ENCODE measurements around the gene RAPGEF4. TPM values are rescaled to one million over a fixed set of nuclear protein-coding genes. Genes with fewer than 3 reads are reported as not detected.

The RAPGEF4 gene
- total RNA-seq, 1 experiment from 2014 or later, result 0.59 TPM

GRCh38 chr2:173010233-173010632 lies 274.6 kb downstream of the RAPGEF4 start:
- TF ChIP-seq POLR2AphosphoS5 (IDR thresholded peaks at IDR 0.05; ENCODE audit: low read depth, low read length) (no peak), SRF (IDR thresholded peaks at IDR 0.05; ENCODE audit: low read depth) (no peak), ZFX (IDR thresholded peaks at IDR 0.05) (no peak)
- DNase-seq (ENCODE audit: low read depth, low spot score), result no peak
- no peak overlapping the region for H3K9ac ChIP-seq (ENCODE audit: low read length)
- H3K36me3 ChIP-seq (ENCODE audit: control insufficient read depth in 1 of 2, insufficient read depth in 2 of 2, low read length in 2 of 2), result no peaks in the 10 kb centered on the region
- no peak overlapping the region for H3K27ac ChIP-seq (ENCODE audit: low read depth, low read length)
- no peaks in the 10 kb centered on the region for H3K27me3 ChIP-seq (ENCODE audit: insufficient read depth, low read length)
- H4K20me1 ChIP-seq (ENCODE audit: insufficient read depth), result no peaks in the 10 kb centered on the region
- no peak overlapping the region for H2AFZ ChIP-seq (ENCODE audit: low read depth, low read length, poor library complexity, severe bottlenecking)
- ChIA-PET RAD21 (ENCODE audit: low non-redundant PET in 1 of 2, low total read pairs in 2 of 2, uncharacterized antibody in 2 of 2, unreplicated experiment in 2 of 2) (no interaction called here), POLR2A (no interaction called here), CTCF (no interaction called here)
- H3K4me3 ChIP-seq (replicated peaks in 1 of 2; ENCODE audit: low read depth in 1 of 2, low read length in 2 of 2), result no peak overlapping the region
- BruUV-seq (replicated peaks), result no TSS peak
- no peaks in the 10 kb centered on the region for H3K9me3 ChIP-seq (ENCODE audit: control insufficient read depth in 1 of 2, insufficient read depth in 1 of 2, low read depth in 1 of 2, low read length in 2 of 2)
- H3K4me1 ChIP-seq (ENCODE audit: control insufficient read depth in 1 of 2, insufficient read depth in 2 of 2, low read length in 2 of 2), result no peaks in the 10 kb centered on the region
- ATAC-seq, result no peak
- H3K9me2 ChIP-seq (ENCODE audit: insufficient read depth), result no peaks in the 10 kb centered on the region
- H3K4me2 ChIP-seq (ENCODE audit: low read length), result no peak overlapping the region
- H3K79me2 ChIP-seq (ENCODE audit: insufficient read depth, low read length), result no peaks in the 10 kb centered on the region
- intact Hi-C loops (cut with micrococcal nuclease), result no loop called here

DNA sequence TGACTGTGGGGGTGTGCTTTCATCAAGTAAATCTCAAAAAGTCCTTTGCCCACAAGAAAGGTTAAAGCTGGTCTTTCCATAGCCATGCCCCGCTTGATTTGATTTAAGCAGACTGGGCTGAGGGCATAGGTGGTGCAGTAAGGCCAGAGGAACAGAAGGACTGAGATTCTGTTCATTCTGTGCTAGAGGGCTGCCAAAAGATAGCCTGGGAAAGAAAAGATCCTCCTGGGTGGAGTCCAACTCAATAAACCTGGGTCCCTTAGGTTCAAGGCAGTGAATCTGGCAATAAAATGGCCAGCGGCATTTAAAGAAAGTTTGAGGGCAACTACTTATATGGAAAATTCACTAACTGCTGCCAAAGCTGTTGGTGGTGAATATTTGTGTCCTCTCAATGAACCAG lies 280.8 kb downstream of the RAPGEF4 start:
- intact Hi-C loops (cut with micrococcal nuclease), result no loop called here
- no peak overlapping the region for H3K27ac ChIP-seq (ENCODE audit: low read depth, low read length)
- no peaks in the 10 kb centered on the region for H3K9me2 ChIP-seq (ENCODE audit: insufficient read depth)
- no peak for DNase-seq (ENCODE audit: low read depth, low spot score)
- no peaks in the 10 kb centered on the region for H4K20me1 ChIP-seq (ENCODE audit: insufficient read depth)
- no peaks in the 10 kb centered on the region for H3K9me3 ChIP-seq (ENCODE audit: control insufficient read depth in 1 of 2, insufficient read depth in 1 of 2, low read depth in 1 of 2, low read length in 2 of 2)
- no TSS peak for BruUV-seq (replicated peaks)
- no peak overlapping the region for H3K9ac ChIP-seq (ENCODE audit: low read length)
- no peaks in the 10 kb centered on the region for H3K36me3 ChIP-seq (ENCODE audit: control insufficient read depth in 1 of 2, insufficient read depth in 2 of 2, low read length in 2 of 2)
- H3K4me3 ChIP-seq (replicated peaks in 1 of 2; ENCODE audit: low read depth in 1 of 2, low read length in 2 of 2), result no peak overlapping the region
- ChIA-PET CTCF (interaction anchor here (0.8 kb wide), 1 partner anchor 11 kb away, joined by 4 read pairs; no protein-coding TSS in a partner anchor), RAD21 (ENCODE audit: low non-redundant PET in 1 of 2, low total read pairs in 2 of 2, uncharacterized antibody in 2 of 2, unreplicated experiment in 2 of 2) (no interaction called here), POLR2A (no interaction called here)
- H2AFZ ChIP-seq (ENCODE audit: low read depth, low read length, poor library complexity, severe bottlenecking), result no peak overlapping the region
- H3K27me3 ChIP-seq (ENCODE audit: insufficient read depth, low read length), result no peaks in the 10 kb centered on the region
- H3K79me2 ChIP-seq (ENCODE audit: insufficient read depth, low read length), result no peaks in the 10 kb centered on the region
- H3K4me1 ChIP-seq (ENCODE audit: control insufficient read depth in 1 of 2, insufficient read depth in 2 of 2, low read length in 2 of 2), result no peaks in the 10 kb centered on the region
- H3K4me2 ChIP-seq (ENCODE audit: low read length), result no peak overlapping the region
- no peak for ATAC-seq
- TF ChIP-seq SRF (IDR thresholded peaks at IDR 0.05; ENCODE audit: low read depth), result no peak
- TF ChIP-seq RAD21 (IDR thresholded peaks at IDR 0.05; ENCODE audit: low read depth), result no peak
- TF ChIP-seq CTCF (IDR thresholded peaks at IDR 0.05 in 2 of 3, conservative IDR thresholded peaks at IDR 0.05 in 1 of 3; ENCODE audit: borderline replicate concordance in 1 of 3, insufficient read depth in 1 of 3, low read depth in 2 of 3, low read length in 2 of 3), result no peak
- no peak for TF ChIP-seq EGR1 (IDR thresholded peaks at IDR 0.05; ENCODE audit: low read depth)
- TF ChIP-seq ELF1 (IDR thresholded peaks at IDR 0.05; ENCODE audit: borderline replicate concordance, low read depth), result no peak
- no peak for TF ChIP-seq TCF7L2 (IDR thresholded peaks at IDR 0.05; ENCODE audit: borderline replicate concordance, extremely low read depth, insufficient read depth, insufficient read length)
- TF ChIP-seq FOSL1 (IDR thresholded peaks at IDR 0.05; ENCODE audit: low read depth), result no peak
- TF ChIP-seq POLR2A (IDR thresholded peaks at IDR 0.05; ENCODE audit: borderline replicate concordance, extremely low read depth, insufficient read depth, insufficient read length), result no peak
- no peak for TF ChIP-seq CEBPB (IDR thresholded peaks at IDR 0.05; ENCODE audit: low read depth)
- no peak for TF ChIP-seq REST (IDR thresholded peaks at IDR 0.05; ENCODE audit: low read depth)
- no peak for TF ChIP-seq EZH2phosphoT487 (IDR thresholded peaks at IDR 0.05; ENCODE audit: borderline replicate concordance)
- TF ChIP-seq ZBTB33 (IDR thresholded peaks at IDR 0.05; ENCODE audit: extremely low read depth, insufficient replicate concordance, low read length), result no peak
